Stimulated activated CD4-positive, alpha-beta T cell treated with anti-CD3 and anti-CD28 coated beads, Interleukin-12 subunit alpha, Interleukin-12 subunit beta, amount 100 ng/mL, for 24 hours (primary cell): Measurements from ENCODE around the gene ZNF282.
"Not testable (repeated sequence)": the region's sequence is repeated elsewhere in the genome, so short reads cannot be mapped to it uniquely, and the experiment has no call there.

ENCODE experiments used
- DNase-seq, 2 experiments: peaks; one replicate each; pipeline ENCODE4 v3.0.0-alpha.2; 2020; ENCODE audit warnings: low read depth in 2 of 2

ZNF282 gene

GRCh38 chr7:149224352-149224751 lies 29.0 kb downstream of the ZNF282 start:
- DNase-seq, result no peak

- DNase-seq, result no peak
These were observed 29.8 kb downstream of the ZNF282 start for GRCh38 chr7:149225106-149225505.

GRCh38 chr7:149225656-149226055 lies 30.3 kb downstream of the ZNF282 start:
- DNase-seq, result no peak

- not testable (repeated sequence) for DNase-seq
These were observed 31.0 kb downstream of the ZNF282 start for GRCh38 chr7:149226366-149226765.

GRCh38 chr7:149226840-149227494 lies 31.6 kb downstream of the ZNF282 start:
- DNase-seq, result no peak

GRCh38 chr7:149228831-149229471 lies 33.6 kb downstream of the ZNF282 start:
- DNase-seq, result no peak

- no peak for DNase-seq
These were observed 34.2 kb downstream of the ZNF282 start for GRCh38 chr7:149229526-149229925.

- no peak for DNase-seq
These were observed 37.0 kb downstream of the ZNF282 start for GRCh38 chr7:149232362-149232761.

GRCh38 chr7:149233655-149234204 lies 38.4 kb downstream of the ZNF282 start:
- DNase-seq, result not testable (repeated sequence)

GRCh38 chr7:149237502-149237901 lies 42.2 kb downstream of the ZNF282 start:
- DNase-seq, result no peak

GRCh38 chr7:149238051-149238450 lies 42.7 kb downstream of the ZNF282 start:
- DNase-seq, result no peak

GRCh38 chr7:149239345-149240143 lies 44.2 kb downstream of the ZNF282 start, which contains the start of gene ZNF212:
Gene ZNF212 (plus strand): TSS chr7:149239651. CDS start chr7:149239779, 128 bp downstream.
- DNase-seq, result peak; percentile 82 to 87

- DNase-seq, result no peak
These were observed 45.3 kb downstream of the ZNF282 start for GRCh38 chr7:149240637-149241036.

GRCh38 chr7:149241696-149242095 lies 46.4 kb downstream of the ZNF282 start:
- DNase-seq, result no peak

- peak in 1 of 2 experiments; percentile 47 for DNase-seq
These were observed 49.9 kb downstream of the ZNF282 start for GRCh38 chr7:149245244-149245643.

GRCh38 chr7:149245744-149246143 lies 50.4 kb downstream of the ZNF282 start:
- no peak for DNase-seq

GRCh38 chr7:149248777-149249176 lies 53.4 kb downstream of the ZNF282 start:
- DNase-seq, result peak in 1 of 2 experiments; percentile 31

- not testable (repeated sequence) for DNase-seq
These were observed 54.8 kb downstream of the ZNF282 start for GRCh38 chr7:149250151-149250550.

- not testable (repeated sequence) for DNase-seq
These were observed 56.2 kb downstream of the ZNF282 start for GRCh38 chr7:149251518-149251917.

- no peak for DNase-seq
These were observed 57.0 kb downstream of the ZNF282 start for GRCh38 chr7:149252378-149252777.

GRCh38 chr7:149253665-149254064 lies 58.3 kb downstream of the ZNF282 start:
- no peak for DNase-seq

GRCh38 chr7:149254181-149254858 lies 59.0 kb downstream of the ZNF282 start:
- DNase-seq, result no peak
